GM21717 (cell line): ENCODE results near the gene ZNF419.
"Not testable (repeated sequence)": the region's sequence is repeated elsewhere in the genome, so short reads cannot be mapped to it uniquely, and the experiment has no call there.

Source experiments
- ATAC-seq: cut with Tn5 transposase; IDR thresholded peaks from one replicate; pipeline ENCODE4 v1.9.1; 2021; ENCODE audit warnings: mild to moderate bottlenecking, moderate library complexity; ENCODE audit not compliant: unreplicated experiment

Gene ZNF419

GRCh38 chr19:57487477-57488298 lies at the start of gene ZNF419:
TSS of gene ZNF419 (plus strand) at chr19:57487750. CDS start at chr19:57487951, 201 bp downstream.
- ATAC-seq = peak; percentile 86

- no peak for ATAC-seq
Observed at GRCh38 chr19:57437931-57438330, 49.6 kb upstream of the ZNF419 start.

GRCh38 chr19:57438925-57439324 lies 48.6 kb upstream of the ZNF419 start:
- ATAC-seq = no peak

GRCh38 chr19:57441979-57442752 lies 45.4 kb upstream of the ZNF419 start:
- ATAC-seq = no peak

- ATAC-seq = no peak
Observed at GRCh38 chr19:57443121-57443696, 44.3 kb upstream of the ZNF419 start.

GRCh38 chr19:57452307-57452706 lies 35.2 kb upstream of the ZNF419 start:
- no peak for ATAC-seq

GRCh38 chr19:57465680-57466381 lies 21.7 kb upstream of the ZNF419 start:
- no peak for ATAC-seq

GRCh38 chr19:57466489-57466888 lies 21.1 kb upstream of the ZNF419 start:
- no peak for ATAC-seq

- no peak for ATAC-seq
Observed at GRCh38 chr19:57473646-57474045, 13.9 kb upstream of the ZNF419 start.

- peak; percentile 92 for ATAC-seq
Observed at GRCh38 chr19:57477191-57478008, 10.2 kb upstream of the ZNF419 start, which contains the start of gene ZNF772. TSS of gene ZNF772 (minus strand) at chr19:57477566. CDS start at chr19:57477309, 257 bp downstream.

GRCh38 chr19:57488299-57488644 lies 722 bp downstream of the ZNF419 start:
- not testable (repeated sequence) for ATAC-seq

GRCh38 chr19:57499332-57499679 lies 11.8 kb downstream of the ZNF419 start:
- ATAC-seq = not testable (repeated sequence)

GRCh38 chr19:57499680-57500395 lies 12.3 kb downstream of the ZNF419 start, which contains the start of gene ZNF773:
TSS of gene ZNF773 (plus strand) at chr19:57499938. CDS start at chr19:57500081, 143 bp downstream.
- peak; percentile 98 for ATAC-seq

GRCh38 chr19:57500400-57500799 lies 12.8 kb downstream of the ZNF419 start:
- not testable (repeated sequence) for ATAC-seq

GRCh38 chr19:57506163-57506562 lies 18.6 kb downstream of the ZNF419 start:
- ATAC-seq = no peak

- ATAC-seq = no peak
Observed at GRCh38 chr19:57511484-57511883, 23.9 kb downstream of the ZNF419 start.

- ATAC-seq = no peak
Observed at GRCh38 chr19:57512845-57513244, 25.3 kb downstream of the ZNF419 start.

- no peak for ATAC-seq
Observed at GRCh38 chr19:57515255-57515654, 27.7 kb downstream of the ZNF419 start.

GRCh38 chr19:57518021-57518420 lies 30.5 kb downstream of the ZNF419 start:
- not testable (repeated sequence) for ATAC-seq
